Liver (tissue), 9 donors: ENCODE results near the gene GSTA2. TPM values are rescaled to one million over a fixed set of nuclear protein-coding genes. Genes with fewer than 3 reads are reported as not detected.
A peak's percentile ranks its signal among the peaks of the same experiment; 100 is the strongest.

Experiments used
- DNase-seq: peaks from one replicate; pipeline ENCODE4 v3.0.0-alpha.2; 2017; ENCODE audit warnings: low spot score
- H3K27ac ChIP-seq, 2 donors: one replicate each; pipeline ENCODE4 v1.7.0; 2013; ENCODE audit warnings: inconsistent platforms in 2 of 2, low read length in 2 of 2, control low read depth in 1 of 2, low read depth in 1 of 2, mild to moderate bottlenecking in 1 of 2
- H3K27me3 ChIP-seq, 4 donors: one replicate each; pipeline versions ENCODE4 v1.6.1 to v1.7.0; 2013; ENCODE audit warnings: low read length in 3 of 4, inconsistent platforms in 1 of 4, mild to moderate bottlenecking in 1 of 4, moderate library complexity in 1 of 4; ENCODE audit not compliant: control insufficient read depth in 4 of 4, insufficient read depth in 4 of 4
- H3K36me3 ChIP-seq, 4 donors: one replicate each; pipeline versions ENCODE4 v1.6.1 to v1.7.0; 2013; ENCODE audit warnings: low read length in 3 of 4, mild to moderate bottlenecking in 3 of 4, low read depth in 1 of 4, moderate library complexity in 1 of 4; ENCODE audit not compliant: control insufficient read depth in 4 of 4, insufficient read depth in 3 of 4
- H3K4me1 ChIP-seq, 4 donors: one replicate each; pipeline versions ENCODE4 v1.6.1 to v1.7.0; 2013; ENCODE audit warnings: low read length in 3 of 4, mild to moderate bottlenecking in 3 of 4, moderate library complexity in 1 of 4; ENCODE audit not compliant: control insufficient read depth in 4 of 4, insufficient read depth in 4 of 4
- H3K4me3 ChIP-seq, 3 donors: one replicate each; pipeline versions ENCODE4 v1.6.1 to v1.7.0; 2013; ENCODE audit warnings: low read length in 3 of 3, control low read depth in 1 of 3, low read depth in 1 of 3, mild to moderate bottlenecking in 1 of 3
- H3K9ac ChIP-seq, 2 donors: one replicate each; pipeline ENCODE4 v1.7.0; 2013; ENCODE audit warnings: low read length in 2 of 2, mild to moderate bottlenecking in 2 of 2, moderate library complexity in 2 of 2, control low read depth in 1 of 2, low read depth in 1 of 2
- H3K9me3 ChIP-seq, 4 donors: one replicate each; pipeline versions ENCODE4 v1.6.1 to v1.7.0; 2013; ENCODE audit warnings: low read length in 3 of 4; ENCODE audit not compliant: control insufficient read depth in 4 of 4
- ATF3 ChIP-seq: IDR thresholded peaks from 2 replicates; pipeline ENCODE4 v1.6.1; 2016; ENCODE audit warnings: antibody characterized with exemption
- EGR1 ChIP-seq, 2 donors: IDR thresholded peaks; 2 replicates each; pipeline ENCODE4 v1.6.1; 2016 to 2018; ENCODE audit warnings: antibody characterized with exemption in 2 of 2, low read depth in 2 of 2
- FOXA1 ChIP-seq: IDR thresholded peaks from 2 replicates; pipeline ENCODE4 v1.6.1; 2016; ENCODE audit warnings: antibody characterized with exemption
- FOXA2 ChIP-seq: IDR thresholded peaks from 2 replicates; pipeline ENCODE4 v1.6.1; 2016; ENCODE audit warnings: antibody characterized with exemption
- GABPA ChIP-seq, 2 donors: IDR thresholded peaks in 1 of 2; conservative IDR thresholded peaks in 1 of 2; 2 replicates each; pipeline ENCODE4 v1.6.1; 2016; ENCODE audit warnings: antibody characterized with exemption in 2 of 2, mild to moderate bottlenecking in 1 of 2, moderate library complexity in 1 of 2
- HNF4A ChIP-seq, 2 donors: conservative IDR thresholded peaks; 2 replicates each; pipeline ENCODE4 v1.6.1; 2016; ENCODE audit warnings: antibody characterized with exemption in 2 of 2, mild to moderate bottlenecking in 2 of 2
- HNF4G ChIP-seq: IDR thresholded peaks from 2 replicates; pipeline ENCODE4 v1.6.1; 2016; ENCODE audit warnings: antibody characterized with exemption
- JUND ChIP-seq, 2 donors: IDR thresholded peaks; 2 replicates each; pipeline ENCODE4 v1.6.1; 2016; ENCODE audit warnings: antibody characterized with exemption in 2 of 2
- MAX ChIP-seq: IDR thresholded peaks from 2 replicates; pipeline ENCODE4 v1.6.1; 2016; ENCODE audit warnings: antibody characterized with exemption
- NR2F2 ChIP-seq: IDR thresholded peaks from 2 replicates; pipeline ENCODE4 v1.6.1; 2016; ENCODE audit warnings: antibody characterized with exemption
- RAD21 ChIP-seq, 2 donors: IDR thresholded peaks; 2 replicates each; pipeline ENCODE4 v1.6.1; 2016; ENCODE audit warnings: antibody characterized with exemption in 2 of 2, mild to moderate bottlenecking in 2 of 2
- REST ChIP-seq: IDR thresholded peaks from 2 replicates; pipeline ENCODE4 v1.6.1; 2016; ENCODE audit warnings: antibody characterized with exemption, mild to moderate bottlenecking
- SP1 ChIP-seq: IDR thresholded peaks from 2 replicates; pipeline ENCODE4 v1.6.1; 2018; ENCODE audit warnings: antibody characterized with exemption, mild to moderate bottlenecking
- YY1 ChIP-seq: IDR thresholded peaks from 2 replicates; pipeline ENCODE4 v1.6.1; 2016; ENCODE audit warnings: antibody characterized with exemption, mild to moderate bottlenecking
- ZBTB33 ChIP-seq: IDR thresholded peaks from 2 replicates; pipeline ENCODE4 v1.6.1; 2016; ENCODE audit warnings: antibody characterized with exemption
- WGBS: extraction: QIAGEN DNeasy Blood & Tissue Kit; methylation state at CpG from one replicate; pipeline ENCODE4 v1.1.7; 2013; 5-methylcytosine and 5-hydroxymethylcytosine counted together
- polyA plus RNA-seq, 2 donors: library from polyadenylated mRNA; stranded (reverse) in 1 of 2; unstranded in 1 of 2; fragments of 200-250 nt in 1 of 2; fragments of >200 nt in 1 of 2; fragmentation: Nextera tagmentation in 1 of 2; extraction: Ambion mirVana in 1 of 2; gene quantifications; one replicate each; pipeline versions ENCODE4 v1.2.1 to v1.2.3, GENCODE V29; 2013 to 2015
- total RNA-seq, 2 donors: library from RNA; depleted of rRNA; stranded (reverse); fragments of >200 nt; gene quantifications; one replicate each; pipeline ENCODE4 v1.2.3, GENCODE V29; 2014
- TF ChIP-seq, protein P1 (sequence below): fragments of 150-350 bp; IDR thresholded peaks from 2 replicates; pipeline ENCODE4 v1.5.1; 2017; ENCODE audit warnings: improper control_type of control experiment, low read depth, low read length; ENCODE audit not compliant: missing input control
- donor health status: healthy.
- donor health status: healthy.
- donor health status: healthy.
- donor health status: healthy.
- donor health status: healthy.

The GSTA2 gene
- total and polyA plus RNA-seq, 4 donors = 1.4 to 110 (median 2.1) TPM

GRCh38 chr6:52739134-52739533, 24.1 kb downstream of the GSTA2 start:
- H3K4me3 ChIP-seq = no peak overlapping the region
- H3K4me1 ChIP-seq = peaks cover 8 to 42% (median 36%) of the 10 kb centered on the region in 4 donors
- H3K9me3 ChIP-seq = no peaks in the 10 kb centered on the region
- H3K27me3 ChIP-seq = no peaks in the 10 kb centered on the region
- peak; percentile 24 to 47 for TF ChIP-seq HNF4A (conservative IDR thresholded peaks at IDR 0.05)
- TF ChIP-seq JUND (IDR thresholded peaks at IDR 0.05) = no peak
- DNase-seq = no peak
- WGBS = 38% methylated on average over 2 of the region's 2 CpGs
- H3K27ac ChIP-seq = no peak overlapping the region
- no peak overlapping the region for H3K9ac ChIP-seq
- no peaks in the 10 kb centered on the region for H3K36me3 ChIP-seq

- H3K27ac ChIP-seq = no peak overlapping the region
- TF ChIP-seq ZBTB33 = no peak
- no peak for TF ChIP-seq RAD21 (IDR thresholded peaks at IDR 0.05)
- no peak for TF ChIP-seq GABPA (IDR thresholded peaks at IDR 0.05 in 1 of 2, conservative IDR thresholded peaks at IDR 0.05 in 1 of 2)
- TF ChIP-seq FOXA2 = no peak
- TF ChIP-seq EGR1 (IDR thresholded peaks at IDR 0.05; ENCODE audit: low read depth in 2 of 2) = no peak
- TF ChIP-seq NR2F2 = no peak
- TF ChIP-seq HNF4G = no peak
- TF ChIP-seq JUND (IDR thresholded peaks at IDR 0.05) = no peak
- TF ChIP-seq, protein P1, sequence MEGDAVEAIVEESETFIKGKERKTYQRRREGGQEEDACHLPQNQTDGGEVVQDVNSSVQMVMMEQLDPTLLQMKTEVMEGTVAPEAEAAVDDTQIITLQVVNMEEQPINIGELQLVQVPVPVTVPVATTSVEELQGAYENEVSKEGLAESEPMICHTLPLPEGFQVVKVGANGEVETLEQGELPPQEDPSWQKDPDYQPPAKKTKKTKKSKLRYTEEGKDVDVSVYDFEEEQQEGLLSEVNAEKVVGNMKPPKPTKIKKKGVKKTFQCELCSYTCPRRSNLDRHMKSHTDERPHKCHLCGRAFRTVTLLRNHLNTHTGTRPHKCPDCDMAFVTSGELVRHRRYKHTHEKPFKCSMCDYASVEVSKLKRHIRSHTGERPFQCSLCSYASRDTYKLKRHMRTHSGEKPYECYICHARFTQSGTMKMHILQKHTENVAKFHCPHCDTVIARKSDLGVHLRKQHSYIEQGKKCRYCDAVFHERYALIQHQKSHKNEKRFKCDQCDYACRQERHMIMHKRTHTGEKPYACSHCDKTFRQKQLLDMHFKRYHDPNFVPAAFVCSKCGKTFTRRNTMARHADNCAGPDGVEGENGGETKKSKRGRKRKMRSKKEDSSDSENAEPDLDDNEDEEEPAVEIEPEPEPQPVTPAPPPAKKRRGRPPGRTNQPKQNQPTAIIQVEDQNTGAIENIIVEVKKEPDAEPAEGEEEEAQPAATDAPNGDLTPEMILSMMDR = no peak
- TF ChIP-seq REST = no peak
- TF ChIP-seq FOXA1 = no peak
- no peak for TF ChIP-seq MAX
- no peak for TF ChIP-seq YY1
- no peak for TF ChIP-seq ATF3
- TF ChIP-seq SP1 = no peak
- TF ChIP-seq HNF4A (conservative IDR thresholded peaks at IDR 0.05) = no peak
- H3K9me3 ChIP-seq = no peaks in the 10 kb centered on the region
- WGBS = 94% methylated on average over 1 of the region's 1 CpG
- no peak for DNase-seq
- no peak overlapping the region for H3K9ac ChIP-seq
- H3K27me3 ChIP-seq = no peaks in the 10 kb centered on the region
- H3K4me3 ChIP-seq = no peak overlapping the region
- H3K4me1 ChIP-seq = peaks cover 8 to 41% (median 31%) of the 10 kb centered on the region in 4 donors
- H3K36me3 ChIP-seq = no peaks in the 10 kb centered on the region
Observed at GRCh38 chr6:52736145-52736544, 27.1 kb downstream of the GSTA2 start.
